Measurements from ENCODE around the gene GPR156.
"Not testable (repeated sequence)": the region's sequence is repeated elsewhere in the genome, so short reads cannot be mapped to it uniquely, and the experiment has no call there.

GPR156 gene

GRCh38 chr3:120284747-120285507 is at the start of gene GPR156:
Gene GPR156, minus strand, starts transcription at chr3:120285222. Its CDS starts 41,124 bp downstream, at chr3:120244098.
- H3K4me3 ChIP-seq (ENCODE audit: low read depth, low read length): peak within 1 kb of the TSS; percentile 42

DNA sequence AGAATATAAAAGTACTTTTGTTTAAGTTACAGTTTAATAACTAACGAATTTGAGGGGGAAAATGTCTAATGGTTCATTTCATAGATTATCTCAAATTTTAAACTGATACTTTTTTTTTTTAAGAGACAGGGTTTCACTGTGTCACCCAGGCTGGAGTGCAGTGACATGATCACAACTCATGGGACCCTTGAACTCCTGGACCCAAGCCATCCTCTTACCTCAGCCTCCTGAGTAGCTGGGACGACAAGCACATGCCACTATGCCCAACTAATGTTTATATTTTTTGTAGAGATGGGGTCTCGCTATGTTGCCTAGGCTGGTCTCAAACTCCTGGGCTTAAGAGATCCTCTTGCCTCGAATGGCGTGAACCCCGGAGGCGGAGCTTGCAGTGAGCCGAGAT is 47.6 kb upstream of the GPR156 start:
- no peak overlapping the region for H3K4me3 ChIP-seq (ENCODE audit: low read depth, low read length)

GRCh38 chr3:120331076-120331475 is 46.1 kb upstream of the GPR156 start:
- H3K4me3 ChIP-seq (ENCODE audit: low read depth, low read length): no peak overlapping the region

DNA sequence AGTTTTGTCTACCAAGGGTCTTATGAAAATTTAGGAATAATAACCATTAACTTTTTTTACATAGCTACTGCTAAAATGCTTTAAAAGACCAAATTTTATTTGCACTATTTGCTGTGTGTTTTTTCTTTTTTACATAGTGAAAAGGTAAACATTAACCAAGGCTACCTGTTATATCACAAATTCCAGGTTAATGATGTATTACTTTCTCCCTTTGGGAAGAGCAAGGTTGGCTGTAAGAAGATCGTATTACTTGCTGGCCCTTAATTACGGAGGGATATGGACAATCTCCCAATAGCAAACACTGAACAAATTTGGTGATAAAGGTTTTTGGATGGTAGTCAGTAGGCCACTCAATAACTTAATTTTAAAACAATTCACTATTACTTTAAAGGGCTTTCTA is 41.8 kb upstream of the GPR156 start:
- H3K4me3 ChIP-seq (ENCODE audit: low read depth, low read length): no peak overlapping the region

DNA sequence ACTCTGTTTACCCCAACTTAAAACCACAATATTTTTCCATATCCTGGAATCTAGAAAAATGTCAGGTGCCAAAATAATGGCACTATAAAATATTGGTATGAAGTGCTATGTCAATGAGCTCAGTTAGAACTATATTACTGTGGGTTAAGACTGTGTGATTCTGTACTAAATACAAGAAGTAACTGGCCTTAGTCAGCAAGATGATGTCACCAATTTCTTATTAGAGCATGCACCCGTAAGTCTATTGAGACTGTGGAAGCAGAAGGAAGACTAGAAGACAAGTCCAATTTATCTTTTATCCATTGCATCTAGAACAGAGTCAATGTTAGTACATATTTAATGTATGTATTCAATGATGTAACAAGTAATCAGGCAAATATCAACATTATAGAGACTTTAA is 39.2 kb upstream of the GPR156 start:
- H3K4me3 ChIP-seq (ENCODE audit: low read depth, low read length): no peak overlapping the region

DNA sequence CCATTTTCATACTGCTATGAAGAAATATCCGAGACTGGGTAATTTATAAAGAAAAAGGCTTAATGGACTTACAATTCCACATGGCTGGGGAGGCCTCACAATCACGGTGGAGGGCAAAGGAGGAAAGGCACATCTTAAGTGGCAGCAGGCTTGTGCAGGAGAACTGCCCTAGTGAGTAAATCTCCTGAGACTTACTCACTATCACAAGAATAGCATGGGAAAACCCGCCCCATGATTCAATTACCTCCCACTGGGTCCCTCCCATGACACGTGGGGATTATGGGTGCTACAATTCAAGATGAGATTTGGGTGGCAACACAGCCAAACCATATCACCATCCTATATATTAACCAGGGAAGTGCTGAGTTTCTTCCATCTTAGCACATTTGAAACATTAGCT is 38.7 kb upstream of the GPR156 start:
- not testable (repeated sequence) for H3K4me3 ChIP-seq (ENCODE audit: low read depth, low read length)

- H3K4me3 ChIP-seq (ENCODE audit: low read depth, low read length): no peak overlapping the region
Measured at GRCh38 chr3:120311863-120312794, 27.1 kb upstream of the GPR156 start.

DNA sequence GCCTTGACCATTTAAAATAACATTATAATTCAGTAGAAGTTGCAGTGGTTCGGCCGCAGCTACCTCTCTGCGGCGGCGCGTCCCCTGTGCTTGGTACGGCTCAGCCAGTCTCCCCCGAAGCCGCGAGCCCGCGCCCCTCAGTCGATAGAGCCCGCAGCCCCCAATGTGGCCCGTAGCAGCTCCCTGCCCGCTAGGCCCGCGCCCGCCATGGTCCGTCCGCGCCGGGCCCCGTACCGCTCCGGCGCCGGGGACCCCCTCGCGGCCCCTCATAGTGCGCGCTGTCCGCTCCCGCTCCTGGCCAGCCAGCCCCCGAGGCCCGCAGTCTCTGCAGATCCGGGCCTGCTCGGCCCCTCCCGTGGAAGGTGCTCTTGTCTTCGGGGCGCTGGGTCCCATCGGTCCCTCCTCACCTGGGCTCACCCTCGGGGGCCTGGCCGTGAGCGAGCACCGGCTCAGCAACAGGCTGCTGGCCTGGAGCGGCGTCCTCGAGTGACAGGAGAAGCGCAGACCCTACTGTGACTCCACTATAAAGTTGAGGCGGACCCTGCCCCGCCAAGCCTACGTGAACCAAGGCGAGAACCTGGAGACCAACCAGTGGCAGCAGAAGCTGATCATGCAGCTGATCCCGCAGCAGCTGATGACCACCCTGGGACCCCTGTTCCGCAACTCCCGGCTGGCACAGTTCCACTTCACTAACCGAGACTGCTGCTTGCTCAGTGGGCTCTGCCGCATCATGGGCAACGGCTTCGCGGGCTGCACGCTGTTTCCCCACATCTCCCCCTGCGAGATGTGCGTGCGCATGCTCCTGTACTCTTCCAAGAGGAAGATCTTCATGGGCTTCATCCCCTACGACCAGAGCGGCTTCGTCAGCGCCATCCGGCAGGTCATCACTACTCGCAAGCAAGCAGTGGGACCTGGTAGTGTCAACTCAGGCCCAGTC is 21.8 kb upstream of the GPR156 start:
- H3K4me3 ChIP-seq (ENCODE audit: low read depth, low read length): no peak overlapping the region

- H3K4me3 ChIP-seq (ENCODE audit: low read depth, low read length): no peak overlapping the region
Measured at GRCh38 chr3:120304616-120305015, 19.6 kb upstream of the GPR156 start.

- H3K4me3 ChIP-seq (ENCODE audit: low read depth, low read length): no peak overlapping the region
Measured at GRCh38 chr3:120302361-120302760, 17.3 kb upstream of the GPR156 start.

- no peak overlapping the region for H3K4me3 ChIP-seq (ENCODE audit: low read depth, low read length)
Measured at GRCh38 chr3:120300971-120301370, 15.9 kb upstream of the GPR156 start.

DNA sequence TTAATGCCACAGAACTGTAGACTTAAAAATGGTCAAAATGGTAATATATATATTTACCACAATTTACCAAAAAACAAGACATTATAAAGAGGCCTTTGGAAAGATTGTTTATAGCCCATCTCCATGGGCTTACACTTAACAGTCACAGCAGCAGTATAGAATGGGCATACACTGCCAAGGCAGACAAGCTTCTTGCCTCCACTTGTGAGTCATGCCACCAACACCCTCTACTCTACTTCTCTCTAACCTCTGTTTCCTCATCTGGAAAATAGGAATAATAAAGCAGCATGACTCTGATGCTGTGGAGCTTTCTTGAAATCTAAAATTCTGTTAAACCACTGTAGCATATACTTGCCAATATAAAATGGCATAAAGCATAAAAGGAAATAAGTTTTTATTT is 14.4 kb upstream of the GPR156 start:
- no peak overlapping the region for H3K4me3 ChIP-seq (ENCODE audit: low read depth, low read length)

DNA sequence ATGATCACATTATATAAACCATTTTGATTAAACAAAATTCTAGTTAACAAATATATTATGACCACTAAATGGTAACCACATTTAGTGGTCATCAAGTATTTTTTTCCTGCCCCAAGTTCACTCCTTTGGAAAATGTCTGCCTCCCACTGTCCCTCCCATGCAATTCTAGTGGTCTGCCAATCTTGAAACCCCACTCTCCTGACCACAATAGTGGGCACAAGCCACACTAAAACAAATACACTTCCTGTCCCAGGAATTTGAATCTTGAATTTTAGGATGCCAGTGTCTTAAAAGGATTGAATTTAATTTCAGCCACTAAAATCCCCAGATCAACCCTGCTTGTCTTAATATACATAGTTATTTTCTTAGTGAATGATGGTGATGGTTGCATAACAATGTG is 14.0 kb upstream of the GPR156 start:
- H3K4me3 ChIP-seq (ENCODE audit: low read depth, low read length): no peak overlapping the region

- H3K4me3 ChIP-seq (ENCODE audit: low read depth, low read length): not testable (repeated sequence)
Measured at GRCh38 chr3:120291552-120291951, 6.5 kb upstream of the GPR156 start.

DNA sequence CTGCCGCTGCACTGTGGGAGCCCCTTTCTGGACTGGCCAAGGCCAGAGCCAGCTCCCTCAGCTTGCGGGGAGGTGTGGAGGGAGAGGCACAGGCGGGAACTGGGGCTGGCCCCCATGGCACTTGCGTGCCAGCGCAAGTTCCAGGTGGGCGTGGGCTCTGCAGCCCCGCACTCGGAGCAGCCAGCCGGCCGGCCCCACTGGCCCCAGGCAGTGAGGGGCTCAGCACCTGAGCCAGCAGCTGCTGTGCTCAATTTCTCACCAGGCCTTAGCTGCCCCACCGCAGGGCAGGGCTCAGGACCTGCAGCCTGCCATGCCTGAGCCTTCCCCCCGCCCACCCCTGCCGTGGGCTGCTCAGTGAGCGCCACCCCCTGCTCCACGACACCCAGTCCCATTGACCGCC is 4.6 kb upstream of the GPR156 start:
- no peak overlapping the region for H3K4me3 ChIP-seq (ENCODE audit: low read depth, low read length)

DNA sequence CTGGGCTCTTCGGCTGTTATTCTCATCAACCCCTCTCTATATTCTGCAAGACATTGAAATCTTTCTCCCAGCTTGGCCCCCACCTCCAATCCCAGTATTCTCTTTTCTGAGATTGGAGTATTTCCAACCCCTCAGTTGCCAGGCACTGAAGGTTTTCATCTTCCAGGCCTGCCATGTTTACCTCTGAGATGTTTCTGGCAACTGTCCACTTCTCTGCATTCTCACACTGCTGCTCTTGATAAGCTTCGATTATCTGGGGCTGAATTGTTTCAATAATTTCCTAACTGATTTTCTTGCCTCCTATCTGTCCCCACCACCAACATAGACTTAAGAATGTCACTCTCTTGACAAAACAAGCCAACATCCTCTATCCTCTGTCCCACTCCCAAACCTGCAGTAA is 1.4 kb upstream of the GPR156 start:
- H3K4me3 ChIP-seq (ENCODE audit: low read depth, low read length): no peak overlapping the region

GRCh38 chr3:120285508-120285841 is 453 bp upstream of the GPR156 start:
- peak overlapping the region; percentile 42 for H3K4me3 ChIP-seq (ENCODE audit: low read depth, low read length)

DNA sequence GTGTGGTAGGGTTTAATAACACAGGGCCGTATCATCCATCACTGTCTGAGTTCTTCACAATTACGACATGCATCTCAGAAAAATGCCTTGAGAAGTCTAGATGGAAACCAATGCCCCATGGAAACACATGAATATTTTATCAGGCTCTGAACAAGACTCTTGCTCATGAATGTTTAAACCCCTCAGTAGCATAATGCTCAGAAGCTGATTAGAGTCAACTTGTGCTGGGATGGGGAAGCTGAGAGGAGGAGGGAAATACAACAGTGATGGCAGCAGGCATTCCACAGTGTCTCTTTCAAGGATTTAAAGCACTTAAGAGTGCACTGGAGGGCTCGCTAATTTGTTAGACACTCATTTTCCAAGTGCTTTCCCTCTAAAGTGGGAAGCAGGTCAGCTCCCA is 3.8 kb downstream of the GPR156 start:
- H3K4me3 ChIP-seq (ENCODE audit: low read depth, low read length): no peak overlapping the region

DNA sequence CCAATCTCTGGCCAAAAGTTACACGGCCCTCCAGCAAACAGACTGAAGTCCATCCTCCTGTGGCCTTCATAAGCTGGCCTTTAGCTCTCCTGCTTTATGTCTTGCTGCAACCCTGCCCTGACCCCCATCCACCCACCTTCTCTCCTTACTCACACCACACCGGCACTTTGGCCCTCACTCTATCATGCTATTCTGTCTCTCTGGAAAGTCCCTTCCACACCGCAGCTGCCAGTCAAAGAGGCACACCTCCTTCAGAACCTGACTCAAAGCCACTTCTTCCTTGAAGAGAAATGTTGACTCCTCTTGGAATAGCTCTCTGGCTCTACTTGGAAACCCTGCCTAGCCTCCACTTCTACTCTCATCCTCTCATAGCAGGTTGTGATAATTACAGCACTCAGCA is 4.5 kb downstream of the GPR156 start:
- no peak overlapping the region for H3K4me3 ChIP-seq (ENCODE audit: low read depth, low read length)

GRCh38 chr3:120280026-120280425 is 5.0 kb downstream of the GPR156 start:
- no peak overlapping the region for H3K4me3 ChIP-seq (ENCODE audit: low read depth, low read length)

- no peak overlapping the region for H3K4me3 ChIP-seq (ENCODE audit: low read depth, low read length)
Measured at GRCh38 chr3:120276767-120277166, 8.3 kb downstream of the GPR156 start.

Data from iPS-11a (cell line).